Measurements from ENCODE around the gene VPS4A. TPM values are rescaled to one million over a fixed set of nuclear protein-coding genes. Genes with fewer than 3 reads are reported as not detected.
"Not testable (repeated sequence)": the region's sequence is repeated elsewhere in the genome, so short reads cannot be mapped to it uniquely, and the experiment has no call there.

Gene VPS4A
- total and polyA plus RNA-seq, 2 of the 8 experiments (the other 6 are each of a cell fraction or from before 2014, with no cell fraction given) = 14.1 to 24.1 TPM

DNA sequence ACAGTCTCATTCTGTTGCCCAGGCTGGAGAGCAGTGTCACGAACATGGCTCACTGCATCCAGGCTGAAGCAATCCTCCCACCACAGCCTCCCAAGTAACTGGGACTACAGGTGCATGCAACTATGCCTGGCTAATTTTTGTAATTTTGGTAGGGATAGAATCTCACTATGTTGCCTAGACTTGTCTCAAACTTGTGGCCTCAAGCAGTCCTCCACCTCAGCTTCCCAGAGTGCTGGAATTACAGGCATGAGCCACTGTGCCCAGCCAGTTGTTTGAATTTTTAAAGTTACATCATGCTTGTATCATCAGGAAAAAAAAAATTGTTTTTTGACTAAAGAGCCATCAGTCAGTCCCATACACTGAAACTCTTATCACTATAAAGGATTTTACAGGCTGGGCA, 17.1 kb upstream of the VPS4A start:
- Histone ChIP-seq H3K14ac (ENCODE audit: insufficient read length) (no peak overlapping the region), H3K79me1 (ENCODE audit: low read depth, low read length) (no peaks in the 10 kb centered on the region), H2BK5ac (ENCODE audit: low read depth, low read length) (no peak overlapping the region), H2AK5ac (ENCODE audit: low read depth, low read length) (no peak overlapping the region), H2BK12ac (ENCODE audit: low read depth, low read length) (no peak overlapping the region), H3K23ac (ENCODE audit: insufficient read length) (no peak overlapping the region), H3K4me2 (ENCODE audit: insufficient read depth in 1 of 2, low read depth in 2 of 2, low read length in 2 of 2) (no peak overlapping the region), H3K4me1 (replicated peaks in 1 of 4; ENCODE audit: control insufficient read depth in 3 of 4, insufficient read depth in 4 of 4, low read length in 3 of 4) (no peaks in the 10 kb centered on the region), H3K23me2 (ENCODE audit: low read depth, low read length) (no peaks in the 10 kb centered on the region), H2BK120ac (replicated peaks; ENCODE audit: low read depth, low read length) (no peak overlapping the region), H2AFZ (ENCODE audit: low read length) (no peak overlapping the region), H4K8ac (ENCODE audit: extremely low read depth, insufficient read depth, low read length) (no peak overlapping the region; the same call in 1 of the 2 replicates), H3K27me3 (replicated peaks in 1 of 4; ENCODE audit: control insufficient read depth in 3 of 4, extremely low read depth in 1 of 4, insufficient read depth in 3 of 4, low read length in 3 of 4) (no peaks in the 10 kb centered on the region), H2BK20ac (ENCODE audit: low read length) (no peak overlapping the region), H3K36me3 (ENCODE audit: control insufficient read depth in 2 of 4, insufficient read depth in 4 of 4, low read length in 3 of 4) (no peaks in the 10 kb centered on the region), H4K91ac (replicated peaks; ENCODE audit: insufficient read length, low read length) (no peak overlapping the region), H3K79me2 (ENCODE audit: control insufficient read depth in 1 of 2, insufficient read depth in 2 of 2, low read length in 2 of 2) (no peaks in the 10 kb centered on the region), H2BK15ac (ENCODE audit: low read length) (no peak overlapping the region), H4K5ac (ENCODE audit: insufficient read length, low read depth, low read length) (no peak overlapping the region), H4K20me1 (replicated peaks in 1 of 2; ENCODE audit: control insufficient read depth in 1 of 2, insufficient read depth in 2 of 2, low read length in 2 of 2) (no peaks in the 10 kb centered on the region), H3K4me3 (ENCODE audit: extremely low read depth in 1 of 4, insufficient read depth in 2 of 4, low read depth in 3 of 4, low read length in 4 of 4) (no peak overlapping the region), H3K9me3 (ENCODE audit: insufficient read depth in 2 of 2, low read depth in 1 of 2, low read length in 1 of 2) (no peaks in the 10 kb centered on the region), H3K4ac (replicated peaks; ENCODE audit: insufficient read length, low read depth, low read length) (no peak overlapping the region), H3K9ac (replicated peaks in 1 of 4; ENCODE audit: extremely low read depth in 1 of 4, low read depth in 3 of 4, low read length in 3 of 4) (no peak overlapping the region), H3K27ac (ENCODE audit: low read depth, low read length) (no peak overlapping the region), H3K18ac (ENCODE audit: extremely low read depth, low read length) (no peak overlapping the region), H3K56ac (replicated peaks; ENCODE audit: insufficient read length, low read depth, low read length) (no peak overlapping the region)
- no peak for DNase-seq (ENCODE audit: low read depth in 1 of 2, low spot score in 2 of 2)
- WGBS, 2 experiments (ENCODE audit: extremely low coverage in 1 of 2, insufficient coverage in 1 of 2, insufficient read length in 1 of 2, insufficient replicate concordance in 2 of 2, low coverage in 1 of 2, low lambda C conversion rate in 2 of 2, missing lambda C conversion rate in 1 of 2) = 95% methylated on average over 1 of the region's 1 CpG; no CpG with 5 or more reads in 1 of the 2 experiments
- POLR2A ChIA-PET (ENCODE audit: partially characterized antibody) = no interaction called here
- no peak for FAIRE-seq
- CTCF ChIA-PET (ENCODE audit: partially characterized antibody) = no interaction called here
- no peak for TF ChIP-seq CREB1 (IDR thresholded peaks at IDR 0.05)
- TF ChIP-seq SP4 (IDR thresholded peaks at IDR 0.05; ENCODE audit: low read length) = no peak

DNA sequence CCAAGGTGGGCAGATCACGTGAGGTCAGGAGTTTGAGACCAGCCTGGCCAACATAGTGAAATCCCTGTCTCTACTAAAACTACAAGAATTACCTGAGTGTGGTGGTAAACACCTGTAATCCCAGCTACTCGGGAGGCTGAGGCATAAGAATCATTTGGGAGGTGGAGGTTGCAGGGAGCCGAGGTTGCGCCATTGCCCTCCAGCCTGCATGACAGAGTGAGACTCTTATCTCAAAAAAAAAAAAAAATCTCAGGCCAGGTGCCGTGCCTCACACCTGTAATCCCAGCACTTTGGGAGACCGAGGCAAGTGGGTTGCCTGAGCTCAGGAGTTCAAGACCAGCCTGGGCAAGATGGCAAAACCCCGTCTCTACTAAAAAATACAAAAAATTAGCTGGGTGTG, 14.4 kb upstream of the VPS4A start:
- not testable (repeated sequence) for H3K79me1 ChIP-seq (ENCODE audit: low read depth, low read length); H3K4me2 ChIP-seq (ENCODE audit: insufficient read depth in 1 of 2, low read depth in 2 of 2, low read length in 2 of 2); H4K5ac ChIP-seq (ENCODE audit: insufficient read length, low read depth, low read length); H2BK15ac ChIP-seq (ENCODE audit: low read length); H3K4me3 ChIP-seq (ENCODE audit: extremely low read depth in 1 of 4, insufficient read depth in 2 of 4, low read depth in 3 of 4, low read length in 4 of 4); H2AFZ ChIP-seq (ENCODE audit: low read length); H3K9me3 ChIP-seq (ENCODE audit: insufficient read depth in 2 of 2, low read depth in 1 of 2, low read length in 1 of 2); H3K27me3 ChIP-seq (replicated peaks in 1 of 4; ENCODE audit: control insufficient read depth in 3 of 4, extremely low read depth in 1 of 4, insufficient read depth in 3 of 4, low read length in 3 of 4); H3K56ac ChIP-seq (replicated peaks; ENCODE audit: insufficient read length, low read depth, low read length); H2BK12ac ChIP-seq (ENCODE audit: low read depth, low read length); H4K91ac ChIP-seq (replicated peaks; ENCODE audit: insufficient read length, low read length); H2AK5ac ChIP-seq (ENCODE audit: low read depth, low read length); H3K79me2 ChIP-seq (ENCODE audit: control insufficient read depth in 1 of 2, insufficient read depth in 2 of 2, low read length in 2 of 2); H3K4ac ChIP-seq (replicated peaks; ENCODE audit: insufficient read length, low read depth, low read length); H3K23ac ChIP-seq (ENCODE audit: insufficient read length); H2BK120ac ChIP-seq (replicated peaks; ENCODE audit: low read depth, low read length); H3K18ac ChIP-seq (ENCODE audit: extremely low read depth, low read length); H3K23me2 ChIP-seq (ENCODE audit: low read depth, low read length); H3K9ac ChIP-seq (replicated peaks in 1 of 4; ENCODE audit: extremely low read depth in 1 of 4, low read depth in 3 of 4, low read length in 3 of 4); H2BK20ac ChIP-seq (ENCODE audit: low read length); H3K4me1 ChIP-seq (replicated peaks in 1 of 4; ENCODE audit: control insufficient read depth in 3 of 4, insufficient read depth in 4 of 4, low read length in 3 of 4); H2BK5ac ChIP-seq (ENCODE audit: low read depth, low read length); DNase-seq (ENCODE audit: low read depth in 1 of 2, low spot score in 2 of 2); H3K14ac ChIP-seq (ENCODE audit: insufficient read length); FAIRE-seq; H4K8ac ChIP-seq (ENCODE audit: extremely low read depth, insufficient read depth, low read length); H3K27ac ChIP-seq (ENCODE audit: low read depth, low read length); H4K20me1 ChIP-seq (replicated peaks in 1 of 2; ENCODE audit: control insufficient read depth in 1 of 2, insufficient read depth in 2 of 2, low read length in 2 of 2)
- H3K36me3 ChIP-seq (ENCODE audit: control insufficient read depth in 2 of 4, insufficient read depth in 4 of 4, low read length in 3 of 4) = peaks cover 0 to 15% (median 6%) of the 10 kb centered on the region in 4 experiments; a peak in 4 of 8 replicates
- 99% methylated on average over 6 of the region's 7 CpGs; no CpG with 5 or more reads in 1 of the 2 experiments for WGBS, 2 experiments (ENCODE audit: extremely low coverage in 1 of 2, insufficient coverage in 1 of 2, insufficient read length in 1 of 2, insufficient replicate concordance in 2 of 2, low coverage in 1 of 2, low lambda C conversion rate in 2 of 2, missing lambda C conversion rate in 1 of 2)
- ChIA-PET POLR2A (ENCODE audit: partially characterized antibody) (interaction anchor here (0.6 kb wide), 1 partner anchor 30 kb away, joined by 3 read pairs; no protein-coding TSS in a partner anchor), CTCF (ENCODE audit: partially characterized antibody) (interaction anchor here (1.5 to 3.0 kb wide), 2 partner anchors 10 to 12 kb away, joined by 3 to 15 read pairs; no protein-coding TSS in a partner anchor)

Measured in H1 (cell line).